Uterus (tissue), 2 donors: ENCODE data around the gene LGALS7B.
"Not testable (repeated sequence)": the region's sequence is repeated elsewhere in the genome, so short reads cannot be mapped to it uniquely, and the experiment has no call there.

Source experiments
- CTCF ChIP-seq, 4 experiments: fragments of 200-600 bp in 2 of 4; fragments of 450-650 bp in 2 of 4; sonication (generic) in 2 of 4; IDR thresholded peaks; one replicate each; pipeline ENCODE4 v1.5.1; 2016 to 2019; ENCODE audit warnings: antibody characterized with exemption in 4 of 4, mild to moderate bottlenecking in 2 of 4, moderate library complexity in 1 of 4
- POLR2A ChIP-seq, 2 donors: fragments of 450-650 bp; IDR thresholded peaks; one replicate each; pipeline ENCODE4 v1.6.1; 2016; ENCODE audit warnings: antibody characterized with exemption in 2 of 2, mild to moderate bottlenecking in 1 of 2, moderate library complexity in 1 of 2

GRCh38 chr19:38770949-38771275 lies 18.1 kb upstream of the LGALS7B start:
- TF ChIP-seq CTCF, POLR2A (IDR thresholded peaks at IDR 0.05): not testable (repeated sequence)
